K562 (cell line): ENCODE data around the gene RABGAP1L. TPM values are rescaled to one million over a fixed set of nuclear protein-coding genes. Genes with fewer than 3 reads are reported as not detected.

ENCODE experiments used
- ATAC-seq: fragments of 200-7000 bp; cut with Tn5 transposase; 3 replicates; pipeline ENCODE4 v1.9.1; 2020; ENCODE audit warnings: moderate library complexity
- BruUV-seq: library from RNA; stranded (reverse); fragments of 400-500 nt; replicated peaks from 2 replicates; lab custom pipeline; 2021; lab: Mats Ljungman, UMichigan
- CTCF ChIA-PET: fragments of 300-600 bp; formaldehyde crosslinking; extraction: SDS; loops from one replicate; lab custom pipeline; 2021; ENCODE audit warnings: low intra/inter-chr PET ratio; lab: Yijun Ruan, JAX
- POLR2A ChIA-PET: fragments of 300-600, 350-650 bp; sonication (Branson Sonifier 250); formaldehyde crosslinking; extraction: SDS; loops from one replicate; lab custom pipeline; 2021; ENCODE audit warnings: antibody characterized with exemption, inconsistent platforms; lab: Yijun Ruan, JAX
- DNase-seq, 4 experiments: peaks; one replicate each; pipeline versions ENCODE4 v3.0.0 to v3.0.0-alpha.2; 2011 to 2018; ENCODE audit warnings: low spot score in 3 of 4, mixed read lengths in 3 of 4; ENCODE audit errors: extremely low read depth in 1 of 4
- FAIRE-seq: peaks from 2 replicates; lab custom pipeline; 2011; peaks lifted over from hg19 to GRCh38; lab: Jason Lieb, UNC
- H2AFZ ChIP-seq: 2 replicates; pipeline ENCODE4 v1.6.0; 2011; ENCODE audit warnings: low read depth, low read length, control low read depth, inconsistent platforms
- H3K27ac ChIP-seq: fragments of 200-600 bp; 3 replicates; pipeline ENCODE4 v1.8.0; 2011; ENCODE audit warnings: low read depth, mild to moderate bottlenecking, control low read depth, inconsistent platforms, low read length, moderate library complexity, mixed read lengths; ENCODE audit errors: extremely low read depth
- H3K27me3 ChIP-seq, 2 experiments: fragments of 300-600 bp in 1 of 2; 2 replicates in 1 of 2; 3 replicates in 1 of 2; pipeline versions ENCODE4 v1.6.0 to v1.8.0; 2011; ENCODE audit warnings: inconsistent platforms in 2 of 2, low read length in 2 of 2, mild to moderate bottlenecking in 1 of 2, mixed read lengths in 1 of 2, moderate library complexity in 1 of 2; ENCODE audit not compliant: control insufficient read depth in 2 of 2, insufficient read depth in 2 of 2
- H3K36me3 ChIP-seq: fragments of 300-600 bp; 3 replicates; pipeline ENCODE4 v1.8.0; 2011; ENCODE audit warnings: mild to moderate bottlenecking, low read length, inconsistent platforms; ENCODE audit not compliant: control insufficient read depth, insufficient read depth
- H3K4me1 ChIP-seq, 2 experiments: fragments of 200-600 bp in 1 of 2; replicated peaks in 1 of 2; 2 replicates in 1 of 2; 3 replicates in 1 of 2; pipeline versions ENCODE4 v1.5.1 to v1.8.0; 2011; ENCODE audit warnings: inconsistent platforms in 2 of 2, low read length in 2 of 2, mild to moderate bottlenecking in 1 of 2, mixed read lengths in 1 of 2, moderate library complexity in 1 of 2; ENCODE audit not compliant: control insufficient read depth in 2 of 2, insufficient read depth in 2 of 2
- H3K4me2 ChIP-seq: 2 replicates; pipeline ENCODE4 v1.6.1; 2011; ENCODE audit warnings: low read length, control low read depth, inconsistent platforms, mixed read lengths; ENCODE audit not compliant: insufficient read depth
- H3K4me3 ChIP-seq: fragments of 200-600 bp; sonication (generic), shearing (Covaris generic); 2 replicates; pipeline ENCODE4 v1.5.1; 2016; ENCODE audit warnings: control low read depth, inconsistent platforms
- H3K79me2 ChIP-seq: fragments of 200-600 bp; 3 replicates; pipeline ENCODE4 v1.8.0; 2011; ENCODE audit warnings: low read length, inconsistent platforms; ENCODE audit not compliant: control insufficient read depth, insufficient read depth
- H3K9ac ChIP-seq, 2 experiments: 2 replicates each; pipeline versions ENCODE4 v1.6.0 to v1.6.1; 2011; ENCODE audit warnings: low read depth in 2 of 2, low read length in 2 of 2, control low read depth in 1 of 2, inconsistent platforms in 1 of 2, mild to moderate bottlenecking in 1 of 2, mixed read lengths in 1 of 2; ENCODE audit not compliant: insufficient read depth in 1 of 2
- H3K9me1 ChIP-seq: one replicate; pipeline ENCODE4 v1.6.0; 2011; ENCODE audit warnings: inconsistent platforms, mild to moderate bottlenecking, low read length, moderate library complexity; ENCODE audit not compliant: control insufficient read depth, insufficient read depth
- H3K9me3 ChIP-seq: replicated peaks from 2 replicates; pipeline ENCODE4 v1.5.1; 2011; ENCODE audit warnings: low read depth, low read length, inconsistent platforms; ENCODE audit not compliant: control insufficient read depth, insufficient read depth
- H4K20me1 ChIP-seq: replicated peaks from 2 replicates; pipeline ENCODE4 v1.6.1; 2011; ENCODE audit warnings: low read length, inconsistent platforms, mixed read lengths; ENCODE audit not compliant: control insufficient read depth, insufficient read depth
- ARID1B ChIP-seq: fragments of 450-650 bp; IDR thresholded peaks from 2 replicates; pipeline ENCODE4 v1.6.1; 2016; ENCODE audit warnings: antibody characterized with exemption, mild to moderate bottlenecking, inconsistent platforms
- CTCFL ChIP-seq: IDR thresholded peaks from 2 replicates; pipeline ENCODE4 v1.6.1; 2011; ENCODE audit warnings: borderline replicate concordance, low read depth, mild to moderate bottlenecking, moderate library complexity, low read length; ENCODE audit not compliant: insufficient read depth, poor library complexity, severe bottlenecking
- HDAC1 ChIP-seq, 2 experiments: fragments of 450-650 bp; IDR thresholded peaks; 2 replicates each; pipeline ENCODE4 v1.6.1; 2016 to 2017; ENCODE audit warnings: inconsistent platforms in 1 of 2, mild to moderate bottlenecking in 1 of 2, moderate library complexity in 1 of 2
- KAT7 ChIP-seq: sonication (generic); formaldehyde crosslinking; IDR thresholded peaks from 2 replicates; pipeline ENCODE4 v1.8.0; 2022; ENCODE audit warnings: missing genetic modification reagents, mild to moderate bottlenecking, borderline replicate concordance
- RBM15 ChIP-seq: fragments of 200-400 bp; formaldehyde crosslinking; IDR thresholded peaks from 2 replicates; pipeline ENCODE4 v1.6.1; 2018; ENCODE audit warnings: mild to moderate bottlenecking, low read length, moderate library complexity; ENCODE audit not compliant: insufficient read depth
- RBM34 ChIP-seq: fragments of 200-400 bp; formaldehyde crosslinking; IDR thresholded peaks from 2 replicates; pipeline ENCODE4 v1.6.1; 2018; ENCODE audit warnings: low read length, borderline replicate concordance; ENCODE audit not compliant: insufficient read depth
- ZNF253 ChIP-seq: fragments of 250-450 bp; sonication (Bioruptor Pico); conservative IDR thresholded peaks from 2 replicates; pipeline ENCODE4 v1.6.1; 2021; ENCODE audit warnings: mild to moderate bottlenecking
- ZNF584 ChIP-seq: fragments of 200-800 bp; sonication (Bioruptor generic); IDR thresholded peaks from 2 replicates; pipeline ENCODE4 v1.6.1; 2016; ENCODE audit warnings: low read depth, mild to moderate bottlenecking, missing genetic modification characterization, missing compliant biosample characterization
- WGBS: fragments of 100-300 bp; shearing (Covaris generic); methylation state at CpG from one replicate; pipeline ENCODE4 v1.1.6; 2016; ENCODE audit warnings: low coverage, mixed read lengths; ENCODE audit not compliant: insufficient coverage; ENCODE audit errors: missing lambda C conversion rate; 5-methylcytosine and 5-hydroxymethylcytosine counted together
- in situ Hi-C: fragments of 300-500 bp; cut with MboI; formaldehyde crosslinking; loops from 4 replicates; pipeline ENCODE4 v1.15.0; 2018; ENCODE audit warnings: inconsistent platforms, mixed read lengths
- intact Hi-C: fragments of 100-400 bp; cut with micrococcal nuclease; formaldehyde crosslinking; loops from 2 replicates; pipeline ENCODE4 v1.14.2; 2022
- polyA plus RNA-seq, 8 experiments: library from polyadenylated mRNA; depleted of rRNA in 4 of 8; stranded (reverse) in 5 of 8; unstranded in 3 of 8; fragments of >200 nt; fragmentation: Nextera tagmentation in 2 of 8; fragmentation: Illumina TruSeq in 1 of 8; extraction: Ambion mirVana in 2 of 8; extraction: Trizol in 1 of 8; gene quantifications; 2 replicates each; pipeline versions ENCODE4 v1.2.1 to v1.2.3, GENCODE V29; 2011 to 2014; ENCODE audit warnings: inconsistent platforms in 1 of 8, missing spikeins in 1 of 8
- total RNA-seq, 7 experiments: library from RNA; depleted of rRNA in 6 of 7; stranded (reverse); fragments of >200 nt in 6 of 7; fragmentation: Illumina TruSeq in 2 of 7; extraction: Trizol in 2 of 7; gene quantifications; 2 replicates each; pipeline versions ENCODE4 v1.2.1 to v1.2.3, GENCODE V29; 2011 to 2021; ENCODE audit warnings: low replicate concordance in 1 of 7

RABGAP1L gene
- total and polyA plus RNA-seq, 9 of the 15 experiments (the other 6 are each of a cell fraction or from before 2014, with no cell fraction given): 16.5 to 44.9 (median 26.7) TPM

- ATAC-seq (no peak), DNase-seq (no peak), FAIRE-seq (no peak)
- no TSS peak for BruUV-seq
- in situ Hi-C loops (loop anchor here (25.0 kb wide), 1 partner anchor 713 kb away; the partner anchor contains the start of gene CACYBP), intact Hi-C loops (no loop called here)
- no peaks in the 10 kb centered on the region for H3K9me1 ChIP-seq
- ChIA-PET POLR2A (interaction anchor here (1.6 to 1.8 kb wide), 2 partner anchors 8 to 12 kb away, joined by 4 to 7 read pairs; no protein-coding TSS in a partner anchor), CTCF (interaction anchor here (1.0 kb wide), 1 partner anchor 470 kb away, joined by 5 read pairs; no protein-coding TSS in a partner anchor)
- peaks cover 12% of the 10 kb centered on the region; the same call in 1 of the 3 replicates for H3K36me3 ChIP-seq
- H3K4me2 ChIP-seq: no peak overlapping the region
- H3K27ac ChIP-seq: no peak overlapping the region
- no peaks in the 10 kb centered on the region for H3K4me1 ChIP-seq
- H3K27me3 ChIP-seq: no peaks in the 10 kb centered on the region
- H2AFZ ChIP-seq: no peak overlapping the region
- no peak overlapping the region for H3K4me3 ChIP-seq
- no peaks in the 10 kb centered on the region for H3K79me2 ChIP-seq
- H3K9me3 ChIP-seq: no peaks in the 10 kb centered on the region
- TF ChIP-seq ARID1B (no peak), HDAC1 (IDR thresholded peaks at IDR 0.05) (no peak), RBM34 (no peak), KAT7 (CRISPR knock-in tag) (no peak), ZNF253 (no peak), CTCFL (no peak), RBM15 (no peak), ZNF584 (CRISPR knock-in tag) (no peak)
- WGBS: 67% methylated on average over 3 of the region's 3 CpGs
- H3K9ac ChIP-seq: no peak overlapping the region
- H4K20me1 ChIP-seq: no peaks in the 10 kb centered on the region
These were observed 115.1 kb downstream of the RABGAP1L start for GRCh38 chr1:174274452-174274851.
